Astrocyte of the hippocampus (primary cell): ENCODE measurements around the gene TSR3.

Experiments
- DNase-seq: peaks from one replicate; pipeline ENCODE4 v3.0.0; 2011; ENCODE audit warnings: low read depth, low spot score

TSR3 gene

GRCh38 chr16:1377406-1378010 is 25.8 kb upstream of the TSR3 start:
- no peak for DNase-seq

GRCh38 chr16:1375741-1376410 is 24.2 kb upstream of the TSR3 start:
- DNase-seq, result no peak

- DNase-seq, result no peak
Measured at GRCh38 chr16:1375298-1375640, 23.6 kb upstream of the TSR3 start.

GRCh38 chr16:1374418-1375297 is 23.0 kb upstream of the TSR3 start:
- DNase-seq, result no peak

GRCh38 chr16:1372292-1372950 is 20.7 kb upstream of the TSR3 start:
- DNase-seq, result no peak

GRCh38 chr16:1371054-1371978 is 19.6 kb upstream of the TSR3 start:
- DNase-seq, result no peak

- no peak for DNase-seq
Measured at GRCh38 chr16:1367486-1368174, 16.0 kb upstream of the TSR3 start.

GRCh38 chr16:1366712-1367299 is 15.1 kb upstream of the TSR3 start:
- no peak for DNase-seq

- DNase-seq, result no peak
Measured at GRCh38 chr16:1366060-1366711, 14.5 kb upstream of the TSR3 start.

GRCh38 chr16:1364510-1364909 is 12.8 kb upstream of the TSR3 start:
- DNase-seq, result no peak

- DNase-seq, result peak; percentile 66
Measured at GRCh38 chr16:1363501-1364041, 11.9 kb upstream of the TSR3 start.

GRCh38 chr16:1362807-1363206 is 11.1 kb upstream of the TSR3 start:
- no peak for DNase-seq

GRCh38 chr16:1361685-1362360 is 10.1 kb upstream of the TSR3 start:
- no peak for DNase-seq

- DNase-seq, result peak; percentile 27
Measured at GRCh38 chr16:1357906-1358566, 6.4 kb upstream of the TSR3 start.

- no peak for DNase-seq
Measured at GRCh38 chr16:1356061-1356900, 4.6 kb upstream of the TSR3 start.

- DNase-seq, result no peak
Measured at GRCh38 chr16:1355591-1355990, 3.9 kb upstream of the TSR3 start.

- no peak for DNase-seq
Measured at GRCh38 chr16:1354815-1355540, 3.3 kb upstream of the TSR3 start.
